PC-3 (cell line): Measurements from ENCODE around the gene MRPS21. TPM values are rescaled to one million over a fixed set of nuclear protein-coding genes. Genes with fewer than 3 reads are reported as not detected.

Experiments used
- ATAC-seq: fragments of 200-7000 bp; cut with Tn5 transposase; 2 replicates; pipeline ENCODE4 v1.9.1; 2020; ENCODE audit warnings: mild to moderate bottlenecking, moderate library complexity
- BruUV-seq: library from RNA; stranded (reverse); fragments of 400-500 nt; replicated peaks from 2 replicates; lab custom pipeline; 2021; lab: Mats Ljungman, UMichigan
- CTCF ChIA-PET: fragments of 300-600 bp; sonication (Branson Sonifier 250); formaldehyde crosslinking; loops from one replicate; lab custom pipeline; 2022; ENCODE audit warnings: antibody characterized with exemption; lab: Charles Lee
- POLR2A ChIA-PET: fragments of 300-600 bp; sonication (Branson Sonifier 250); formaldehyde crosslinking; loops from one replicate; lab custom pipeline; 2022; ENCODE audit warnings: antibody characterized with exemption; ENCODE audit not compliant: unreplicated experiment; lab: Charles Lee
- DNase-seq: peaks from one replicate; pipeline ENCODE4 v3.0.0-alpha.2; 2015
- H2AFZ ChIP-seq: fragments of 300-600 bp; sonication (generic); 2 replicates; pipeline ENCODE4 v1.6.0; 2016; ENCODE audit warnings: antibody characterized with exemption, low read length
- H3F3A ChIP-seq: fragments of 300-600 bp; sonication (generic); one replicate; pipeline ENCODE4 v1.6.0; 2017; ENCODE audit warnings: antibody characterized with exemption, low read length, control low read depth, mild to moderate bottlenecking; ENCODE audit not compliant: unreplicated experiment
- H3K27ac ChIP-seq: fragments of 300-600 bp; sonication (generic); 2 replicates; pipeline ENCODE4 v1.5.1; 2016; ENCODE audit warnings: mild to moderate bottlenecking, low read length
- H3K27me3 ChIP-seq: fragments of 300-600 bp; sonication (generic); 2 replicates; pipeline ENCODE4 v1.6.1; 2016; ENCODE audit warnings: low read length, mixed read lengths
- H3K36me3 ChIP-seq: fragments of 300-600 bp; sonication (generic); 2 replicates; pipeline ENCODE4 v1.6.1; 2016; ENCODE audit warnings: low read depth, mixed run types, low read length, mixed read lengths
- H3K4me1 ChIP-seq: fragments of 300-600 bp; sonication (generic); 2 replicates; pipeline ENCODE4 v1.5.1; 2016; ENCODE audit warnings: low read length; ENCODE audit not compliant: insufficient read depth
- H3K4me2 ChIP-seq: fragments of 300-600 bp; sonication (generic); 2 replicates; pipeline ENCODE4 v1.6.0; 2016; ENCODE audit warnings: low read length
- H3K4me3 ChIP-seq: fragments of 300-600 bp; sonication (generic); 2 replicates; pipeline ENCODE4 v1.5.1; 2016; ENCODE audit warnings: mild to moderate bottlenecking, low read length, mixed read lengths
- H3K79me2 ChIP-seq: fragments of 300-600 bp; sonication (generic); 2 replicates; pipeline ENCODE4 v1.6.1; 2017; ENCODE audit warnings: low read length, mixed read lengths
- H3K9ac ChIP-seq: fragments of 300-600 bp; sonication (generic); 2 replicates; pipeline ENCODE4 v1.6.0; 2016; ENCODE audit warnings: mild to moderate bottlenecking, low read length
- H3K9me2 ChIP-seq: fragments of 300-600 bp; sonication (generic); replicated peaks from 2 replicates; pipeline ENCODE4 v1.6.1; 2016; ENCODE audit warnings: mixed run types, low read length, mixed read lengths
- H3K9me3 ChIP-seq: fragments of 300-600 bp; sonication (generic); 2 replicates; pipeline ENCODE4 v1.6.1; 2016; ENCODE audit warnings: low read length, mixed read lengths
- H4K20me1 ChIP-seq: fragments of 300-600 bp; sonication (generic); 2 replicates; pipeline ENCODE4 v1.6.1; 2016; ENCODE audit warnings: low read length, mixed read lengths
- EZH2 ChIP-seq: fragments of 300-600 bp; sonication (generic); IDR thresholded peaks from one replicate; pipeline ENCODE4 v1.6.1; 2017; ENCODE audit warnings: antibody characterized with exemption, mild to moderate bottlenecking, low read length; ENCODE audit not compliant: unreplicated experiment
- EZH2phosphoT487 ChIP-seq: fragments of 300-600 bp; sonication (generic); IDR thresholded peaks from 2 replicates; pipeline ENCODE4 v1.6.1; 2018; ENCODE audit warnings: mild to moderate bottlenecking, antibody characterized with exemption, low read length, borderline replicate concordance
- intact Hi-C: fragments of 100-400 bp; cut with micrococcal nuclease; formaldehyde crosslinking; loops from 2 replicates; pipeline ENCODE4 v1.9.0; 2023
- total RNA-seq: library from RNA; depleted of rRNA; stranded (reverse); fragments of >200 nt; gene quantifications from 2 replicates; pipeline ENCODE4 v1.2.3, GENCODE V29; 2014
- TF ChIP-seq, protein P1 (sequence below): fragments of 300-600 bp; sonication (generic); conservative IDR thresholded peaks from 2 replicates; pipeline ENCODE4 v1.5.1; 2017; ENCODE audit warnings: antibody characterized with exemption, low read depth, mild to moderate bottlenecking, low read length

MRPS21 gene
- total RNA-seq, 1 experiment from 2014 or later = 124 TPM

DNA sequence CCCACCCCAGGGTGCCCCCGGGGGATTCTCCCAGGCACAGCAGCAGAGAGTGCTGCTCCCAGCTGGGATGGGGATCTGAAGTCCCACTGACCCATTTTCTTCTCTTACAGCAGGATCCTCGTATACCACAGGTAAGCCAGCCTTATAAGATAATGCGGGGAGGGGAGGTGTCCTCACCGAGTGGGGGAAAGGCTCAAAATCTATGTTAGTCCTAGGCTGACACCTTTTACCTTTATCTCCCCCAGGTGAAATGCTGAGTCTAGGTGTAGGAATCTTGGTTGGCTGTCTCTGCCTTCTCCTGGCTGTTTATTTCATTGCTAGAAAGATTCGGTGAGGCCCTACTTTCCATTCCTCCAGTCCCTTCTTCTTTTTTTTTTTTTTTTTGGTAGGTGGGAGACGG is 30.1 kb upstream of the MRPS21 start:
- ChIA-PET CTCF (no interaction called here), POLR2A (no interaction called here)
- Histone ChIP-seq H2AFZ (no peak overlapping the region), H3K27ac (peak overlapping the region; percentile 87), H4K20me1 (no peaks in the 10 kb centered on the region), H3K27me3 (no peaks in the 10 kb centered on the region), H3K4me3 (peak overlapping the region; percentile 14; the same call in 1 of the 2 replicates), H3K4me1 (peaks cover 52% of the 10 kb centered on the region), H3K9ac (peak overlapping the region; percentile 20), H3F3A (peaks cover 8% of the 10 kb centered on the region), H3K79me2 (peaks cover 29% of the 10 kb centered on the region), H3K4me2 (peak overlapping the region; percentile 74), H3K9me2 (no peaks in the 10 kb centered on the region), H3K36me3 (peaks cover 24% of the 10 kb centered on the region; the same call in 1 of the 2 replicates), H3K9me3 (no peaks in the 10 kb centered on the region)
- no TSS peak for BruUV-seq
- ATAC-seq (no peak), DNase-seq (no peak)
- TF ChIP-seq, protein P1, sequence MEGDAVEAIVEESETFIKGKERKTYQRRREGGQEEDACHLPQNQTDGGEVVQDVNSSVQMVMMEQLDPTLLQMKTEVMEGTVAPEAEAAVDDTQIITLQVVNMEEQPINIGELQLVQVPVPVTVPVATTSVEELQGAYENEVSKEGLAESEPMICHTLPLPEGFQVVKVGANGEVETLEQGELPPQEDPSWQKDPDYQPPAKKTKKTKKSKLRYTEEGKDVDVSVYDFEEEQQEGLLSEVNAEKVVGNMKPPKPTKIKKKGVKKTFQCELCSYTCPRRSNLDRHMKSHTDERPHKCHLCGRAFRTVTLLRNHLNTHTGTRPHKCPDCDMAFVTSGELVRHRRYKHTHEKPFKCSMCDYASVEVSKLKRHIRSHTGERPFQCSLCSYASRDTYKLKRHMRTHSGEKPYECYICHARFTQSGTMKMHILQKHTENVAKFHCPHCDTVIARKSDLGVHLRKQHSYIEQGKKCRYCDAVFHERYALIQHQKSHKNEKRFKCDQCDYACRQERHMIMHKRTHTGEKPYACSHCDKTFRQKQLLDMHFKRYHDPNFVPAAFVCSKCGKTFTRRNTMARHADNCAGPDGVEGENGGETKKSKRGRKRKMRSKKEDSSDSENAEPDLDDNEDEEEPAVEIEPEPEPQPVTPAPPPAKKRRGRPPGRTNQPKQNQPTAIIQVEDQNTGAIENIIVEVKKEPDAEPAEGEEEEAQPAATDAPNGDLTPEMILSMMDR = no peak
- TF ChIP-seq EZH2 = no peak
- no peak for TF ChIP-seq EZH2phosphoT487
- intact Hi-C loops = no loop called here

DNA sequence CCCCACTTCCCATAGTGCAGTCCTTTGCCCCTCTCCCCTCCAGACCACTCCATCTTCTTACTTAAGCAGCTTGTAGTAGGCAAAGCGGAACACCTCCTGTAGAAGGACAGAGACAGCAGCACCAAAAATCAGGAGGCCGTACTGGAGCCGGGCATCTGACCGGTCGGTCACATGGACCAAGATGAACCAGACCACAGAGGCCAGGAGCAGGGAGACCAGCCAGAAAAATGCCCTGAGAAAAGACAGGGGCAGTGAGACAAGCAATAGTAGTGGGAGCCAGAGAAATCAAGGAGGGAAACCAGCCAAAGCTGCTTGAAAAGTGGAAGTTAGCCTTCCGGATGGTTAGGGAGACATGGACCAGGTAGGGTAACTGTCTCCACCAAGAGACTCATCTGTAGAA is 25.8 kb upstream of the MRPS21 start:
- H3K4me3 ChIP-seq = peak overlapping the region; percentile 97
- ATAC-seq (no peak), DNase-seq (no peak)
- no peaks in the 10 kb centered on the region for H3K9me2 ChIP-seq
- POLR2A ChIA-PET = no interaction called here
- H3F3A ChIP-seq = peaks cover 6% of the 10 kb centered on the region
- BruUV-seq = TSS peak; percentile 41
- CTCF ChIA-PET = no interaction called here
- TF ChIP-seq, protein P1 = no peak
- no peak for TF ChIP-seq EZH2
- TF ChIP-seq EZH2phosphoT487 = no peak
- no peaks in the 10 kb centered on the region for H4K20me1 ChIP-seq
- H3K9me3 ChIP-seq = no peaks in the 10 kb centered on the region
- peaks cover 24% of the 10 kb centered on the region; the same call in 1 of the 2 replicates for H3K36me3 ChIP-seq
- no peaks in the 10 kb centered on the region for H3K27me3 ChIP-seq
- intact Hi-C loops = no loop called here
- H3K27ac ChIP-seq = peak overlapping the region; percentile 65; the same call in 1 of the 2 replicates
- peak overlapping the region; percentile 96 for H2AFZ ChIP-seq
- H3K79me2 ChIP-seq = peaks cover 36% of the 10 kb centered on the region
- H3K4me2 ChIP-seq = peak overlapping the region; percentile 91
- H3K4me1 ChIP-seq = peaks cover 23% of the 10 kb centered on the region
- H3K9ac ChIP-seq = peak overlapping the region; percentile 99

DNA sequence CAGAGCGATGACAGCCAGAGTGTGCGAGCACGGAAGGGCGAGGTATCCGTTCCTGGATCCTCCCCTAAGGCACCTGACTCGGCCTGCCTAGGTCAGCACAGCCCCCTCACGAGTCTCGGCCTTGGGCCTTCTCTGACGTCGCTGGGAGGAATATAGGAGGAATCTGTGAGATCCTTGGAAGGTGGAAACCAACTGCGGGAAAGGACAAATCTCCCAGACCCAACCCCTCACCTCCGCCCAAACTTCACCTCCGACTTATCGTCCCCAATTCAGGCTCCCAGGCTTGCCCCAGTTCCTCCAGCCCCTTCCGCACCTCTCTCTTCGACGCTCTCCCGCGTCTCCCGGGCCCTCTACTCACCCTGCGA is 25.3 kb upstream of the MRPS21 start:
- peak; percentile 30 for DNase-seq
- peaks cover 2% of the 10 kb centered on the region for H3F3A ChIP-seq
- intact Hi-C loops = no loop called here
- H2AFZ ChIP-seq = peak overlapping the region; percentile 96
- peak overlapping the region; percentile 99 for H3K9ac ChIP-seq
- no peaks in the 10 kb centered on the region for H4K20me1 ChIP-seq
- no peaks in the 10 kb centered on the region for H3K9me3 ChIP-seq
- TF ChIP-seq EZH2phosphoT487 = no peak
- TF ChIP-seq, protein P1 = no peak
- no peak for TF ChIP-seq EZH2
- ATAC-seq = peak; percentile 42
- no peaks in the 10 kb centered on the region for H3K27me3 ChIP-seq
- BruUV-seq = no TSS peak
- no peaks in the 10 kb centered on the region for H3K9me2 ChIP-seq
- H3K79me2 ChIP-seq = peaks cover 36% of the 10 kb centered on the region
- peak overlapping the region; percentile 91 for H3K4me2 ChIP-seq
- peaks cover 24% of the 10 kb centered on the region; the same call in 1 of the 2 replicates for H3K36me3 ChIP-seq
- CTCF ChIA-PET = interaction anchor here (1.3 kb wide), 1 partner anchor 13 kb away, joined by 6 read pairs; no protein-coding TSS in a partner anchor
- peaks cover 18% of the 10 kb centered on the region for H3K4me1 ChIP-seq
- POLR2A ChIA-PET = interaction anchor here (0.7 kb wide), 1 partner anchor 45 kb away, joined by 4 read pairs; no protein-coding TSS in a partner anchor
- peak overlapping the region; percentile 97 for H3K4me3 ChIP-seq
- H3K27ac ChIP-seq = peak overlapping the region; percentile 65
